ENCODE data around the gene GRB2. TPM values are rescaled to one million over a fixed set of nuclear protein-coding genes. Genes with fewer than 3 reads are reported as not detected.

The GRB2 gene
- total and polyA plus RNA-seq, 2 experiments from 2014 or later: 89.0 to 112 TPM

GRCh38 chr17:75396796-75397195 is 8.7 kb downstream of the GRB2 start:
- H3K27me3 Mint-ChIP-seq (ENCODE audit: insufficient read depth, low read depth, poor library complexity): peaks cover 3% of the 10 kb centered on the region
- H3K9me3 Mint-ChIP-seq: no peaks in the 10 kb centered on the region
- Histone ChIP-seq H3K9me2 (ENCODE audit: insufficient read depth) (no peaks in the 10 kb centered on the region), H3K4me1 (ENCODE audit: insufficient read depth) (peaks cover 16% of the 10 kb centered on the region), H3K36me3 (ENCODE audit: insufficient read depth) (no peaks in the 10 kb centered on the region), H4K20me1 (replicated peaks; ENCODE audit: insufficient read depth) (peaks cover 24% of the 10 kb centered on the region), H3K79me2 (replicated peaks; ENCODE audit: insufficient read depth) (peaks cover 94% of the 10 kb centered on the region), H3K4me3 (no peak overlapping the region), H3K27me3 (ENCODE audit: insufficient read depth) (no peaks in the 10 kb centered on the region), H3F3A (replicated peaks; ENCODE audit: low read depth) (peaks cover 9% of the 10 kb centered on the region), H3K4me2 (no peak overlapping the region), H3K27ac (ENCODE audit: low read depth) (peak overlapping the region; percentile 28), H2AFZ (no peak overlapping the region)
- TF ChIP-seq EZH2 (IDR thresholded peaks at IDR 0.05; ENCODE audit: low read depth, unreplicated experiment): no peak
- TF ChIP-seq CTCF (conservative IDR thresholded peaks at IDR 0.05; ENCODE audit: low read depth in 2 of 2): no peak
- no peak overlapping the region for H3K27ac Mint-ChIP-seq
- no peak for DNase-seq (ENCODE audit: low spot score)
- no peak for ATAC-seq
- no peak overlapping the region for H3K4me3 Mint-ChIP-seq
- peaks cover 14% of the 10 kb centered on the region; the same call in 1 of the 3 replicates for H3K36me3 Mint-ChIP-seq (ENCODE audit: low read depth)
- peaks cover 27% of the 10 kb centered on the region for H3K4me1 Mint-ChIP-seq

DNA sequence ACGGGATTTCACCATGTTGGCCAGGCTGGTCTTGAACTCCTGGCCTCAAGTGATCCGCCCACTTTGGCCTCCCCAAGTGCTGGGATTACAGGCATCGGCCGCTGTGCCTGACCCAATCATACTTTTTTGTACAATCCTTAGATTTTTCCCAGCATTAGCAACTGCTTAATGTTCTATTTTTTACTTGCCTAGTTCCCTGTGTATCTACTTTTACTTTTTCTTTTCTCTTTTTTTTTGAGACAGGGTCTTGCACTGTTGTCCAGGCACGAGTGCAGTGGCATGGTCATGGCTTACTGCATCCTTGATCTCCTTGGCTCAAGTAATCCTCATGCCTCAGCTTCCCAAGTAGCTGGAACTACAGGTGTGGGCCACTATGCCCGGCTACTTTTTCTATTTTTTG is 9.5 kb downstream of the GRB2 start:
- Histone ChIP-seq H3K4me2 (no peak overlapping the region), H3K79me2 (replicated peaks; ENCODE audit: insufficient read depth) (peaks cover 94% of the 10 kb centered on the region), H3K9me2 (ENCODE audit: insufficient read depth) (no peaks in the 10 kb centered on the region), H3F3A (replicated peaks; ENCODE audit: low read depth) (peaks cover 9% of the 10 kb centered on the region), H3K4me3 (no peak overlapping the region), H3K4me1 (ENCODE audit: insufficient read depth) (peaks cover 20% of the 10 kb centered on the region), H4K20me1 (replicated peaks; ENCODE audit: insufficient read depth) (peaks cover 18% of the 10 kb centered on the region; the same call in 1 of the 2 replicates), H2AFZ (no peak overlapping the region), H3K27me3 (ENCODE audit: insufficient read depth) (no peaks in the 10 kb centered on the region), H3K36me3 (ENCODE audit: insufficient read depth) (no peaks in the 10 kb centered on the region), H3K27ac (ENCODE audit: low read depth) (peak overlapping the region; percentile 28; the same call in 1 of the 2 replicates)
- no peaks in the 10 kb centered on the region for H3K9me3 Mint-ChIP-seq
- TF ChIP-seq STAT1 (IDR thresholded peaks at IDR 0.05; ENCODE audit: unreplicated experiment) (no peak), EZH2 (IDR thresholded peaks at IDR 0.05; ENCODE audit: low read depth, unreplicated experiment) (no peak)
- peaks cover 28% of the 10 kb centered on the region for H3K4me1 Mint-ChIP-seq
- ATAC-seq (no peak), DNase-seq (ENCODE audit: low spot score) (no peak)
- H3K27ac Mint-ChIP-seq: peak overlapping the region; percentile 9
- peaks cover 3% of the 10 kb centered on the region for H3K27me3 Mint-ChIP-seq (ENCODE audit: insufficient read depth, low read depth, poor library complexity)
- H3K36me3 Mint-ChIP-seq (ENCODE audit: low read depth): peaks cover 16% of the 10 kb centered on the region; the same call in 2 of the 3 replicates
- H3K4me3 Mint-ChIP-seq: peak overlapping the region; percentile 20; the same call in 2 of the 3 replicates

DNA sequence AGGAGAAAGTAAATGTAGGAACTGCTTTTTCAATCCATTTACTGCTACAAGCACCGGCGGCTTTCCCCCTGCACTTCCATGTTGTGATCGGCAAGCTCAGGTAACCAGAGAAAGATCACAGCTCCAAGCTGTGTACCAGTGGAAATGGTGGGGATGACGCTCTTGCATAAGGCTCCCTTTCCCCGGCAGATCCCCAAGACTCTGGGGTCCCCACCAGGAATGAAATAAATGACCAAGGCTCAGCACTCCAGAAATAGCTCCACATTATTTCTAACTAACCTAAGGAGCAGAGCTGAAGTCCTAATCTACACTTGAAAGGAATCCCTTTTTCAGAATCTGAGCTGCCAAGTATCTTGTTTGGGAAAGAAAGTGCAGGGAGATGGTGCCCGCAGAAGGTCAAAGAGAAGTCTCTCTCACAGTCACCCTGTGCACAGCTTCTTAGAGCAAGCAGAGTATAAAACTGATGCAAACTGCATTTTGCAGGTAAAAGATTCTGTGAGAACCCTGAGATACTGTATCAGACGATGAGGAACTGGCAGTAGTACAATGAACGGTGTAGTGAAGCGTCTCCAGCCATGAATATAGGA is 11.1 kb downstream of the GRB2 start:
- peaks cover 14% of the 10 kb centered on the region; the same call in 2 of the 3 replicates for H3K36me3 Mint-ChIP-seq (ENCODE audit: low read depth)
- Histone ChIP-seq H3K36me3 (ENCODE audit: insufficient read depth) (no peaks in the 10 kb centered on the region), H3K27me3 (ENCODE audit: insufficient read depth) (no peaks in the 10 kb centered on the region), H3K79me2 (replicated peaks; ENCODE audit: insufficient read depth) (peaks cover 94% of the 10 kb centered on the region), H3K4me1 (ENCODE audit: insufficient read depth) (peaks cover 23% of the 10 kb centered on the region), H3K9me2 (ENCODE audit: insufficient read depth) (no peaks in the 10 kb centered on the region), H3K4me3 (peak overlapping the region; percentile 99), H3K4me2 (peak overlapping the region; percentile 97), H2AFZ (no peak overlapping the region), H3K27ac (ENCODE audit: low read depth) (peak overlapping the region; percentile 98), H4K20me1 (replicated peaks; ENCODE audit: insufficient read depth) (peaks cover 19% of the 10 kb centered on the region; the same call in 1 of the 2 replicates), H3F3A (replicated peaks; ENCODE audit: low read depth) (peaks cover 9% of the 10 kb centered on the region)
- peak overlapping the region; percentile 95 for H3K27ac Mint-ChIP-seq
- ATAC-seq (peak; percentile 21), DNase-seq (ENCODE audit: low spot score) (no peak)
- H3K4me1 Mint-ChIP-seq: peaks cover 35% of the 10 kb centered on the region
- peaks cover 3% of the 10 kb centered on the region for H3K27me3 Mint-ChIP-seq (ENCODE audit: insufficient read depth, low read depth, poor library complexity)
- H3K4me3 Mint-ChIP-seq: peak overlapping the region; percentile 97
- no peaks in the 10 kb centered on the region for H3K9me3 Mint-ChIP-seq
- TF ChIP-seq ZNF331 (CRISPR knock-in tag; IDR thresholded peaks at IDR 0.05; ENCODE audit: low read depth): no peak
- no peak for TF ChIP-seq CTCF (conservative IDR thresholded peaks at IDR 0.05; ENCODE audit: low read depth in 2 of 2)
- no peak for TF ChIP-seq ZNF114 (CRISPR knock-in tag; IDR thresholded peaks at IDR 0.05)
- no peak for TF ChIP-seq EZH2phosphoT487 (IDR thresholded peaks at IDR 0.05; ENCODE audit: unreplicated experiment)
- TF ChIP-seq ETS1 (IDR thresholded peaks at IDR 0.05): no peak
- TF ChIP-seq NANOG (IDR thresholded peaks at IDR 0.05; ENCODE audit: borderline replicate concordance): no peak
- TF ChIP-seq, protein P1, sequence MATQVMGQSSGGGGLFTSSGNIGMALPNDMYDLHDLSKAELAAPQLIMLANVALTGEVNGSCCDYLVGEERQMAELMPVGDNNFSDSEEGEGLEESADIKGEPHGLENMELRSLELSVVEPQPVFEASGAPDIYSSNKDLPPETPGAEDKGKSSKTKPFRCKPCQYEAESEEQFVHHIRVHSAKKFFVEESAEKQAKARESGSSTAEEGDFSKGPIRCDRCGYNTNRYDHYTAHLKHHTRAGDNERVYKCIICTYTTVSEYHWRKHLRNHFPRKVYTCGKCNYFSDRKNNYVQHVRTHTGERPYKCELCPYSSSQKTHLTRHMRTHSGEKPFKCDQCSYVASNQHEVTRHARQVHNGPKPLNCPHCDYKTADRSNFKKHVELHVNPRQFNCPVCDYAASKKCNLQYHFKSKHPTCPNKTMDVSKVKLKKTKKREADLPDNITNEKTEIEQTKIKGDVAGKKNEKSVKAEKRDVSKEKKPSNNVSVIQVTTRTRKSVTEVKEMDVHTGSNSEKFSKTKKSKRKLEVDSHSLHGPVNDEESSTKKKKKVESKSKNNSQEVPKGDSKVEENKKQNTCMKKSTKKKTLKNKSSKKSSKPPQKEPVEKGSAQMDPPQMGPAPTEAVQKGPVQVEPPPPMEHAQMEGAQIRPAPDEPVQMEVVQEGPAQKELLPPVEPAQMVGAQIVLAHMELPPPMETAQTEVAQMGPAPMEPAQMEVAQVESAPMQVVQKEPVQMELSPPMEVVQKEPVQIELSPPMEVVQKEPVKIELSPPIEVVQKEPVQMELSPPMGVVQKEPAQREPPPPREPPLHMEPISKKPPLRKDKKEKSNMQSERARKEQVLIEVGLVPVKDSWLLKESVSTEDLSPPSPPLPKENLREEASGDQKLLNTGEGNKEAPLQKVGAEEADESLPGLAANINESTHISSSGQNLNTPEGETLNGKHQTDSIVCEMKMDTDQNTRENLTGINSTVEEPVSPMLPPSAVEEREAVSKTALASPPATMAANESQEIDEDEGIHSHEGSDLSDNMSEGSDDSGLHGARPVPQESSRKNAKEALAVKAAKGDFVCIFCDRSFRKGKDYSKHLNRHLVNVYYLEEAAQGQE (IDR thresholded peaks at IDR 0.05; ENCODE audit: unreplicated experiment): no peak
- TF ChIP-seq EZH2 (IDR thresholded peaks at IDR 0.05; ENCODE audit: low read depth, unreplicated experiment): no peak

All from GM23338 (cell line).